Stimulated activated CD4-positive, alpha-beta T cell treated with anti-CD3 and anti-CD28 coated beads, Interleukin-4, amount 100 ng/mL, for 48 hours (primary cell): ENCODE measurements around the gene LRRFIP2.

ENCODE experiments used
- DNase-seq, 2 donors: peaks; one replicate each; pipeline ENCODE4 v3.0.0-alpha.2; 2020; ENCODE audit warnings: low read depth in 2 of 2

LRRFIP2 gene

GRCh38 chr3:37025561-37026335 is 148.6 kb downstream of the LRRFIP2 start:
- DNase-seq: no peak

- DNase-seq: no peak
Observed at GRCh38 chr3:37024820-37025405, 149.5 kb downstream of the LRRFIP2 start.

DNA sequence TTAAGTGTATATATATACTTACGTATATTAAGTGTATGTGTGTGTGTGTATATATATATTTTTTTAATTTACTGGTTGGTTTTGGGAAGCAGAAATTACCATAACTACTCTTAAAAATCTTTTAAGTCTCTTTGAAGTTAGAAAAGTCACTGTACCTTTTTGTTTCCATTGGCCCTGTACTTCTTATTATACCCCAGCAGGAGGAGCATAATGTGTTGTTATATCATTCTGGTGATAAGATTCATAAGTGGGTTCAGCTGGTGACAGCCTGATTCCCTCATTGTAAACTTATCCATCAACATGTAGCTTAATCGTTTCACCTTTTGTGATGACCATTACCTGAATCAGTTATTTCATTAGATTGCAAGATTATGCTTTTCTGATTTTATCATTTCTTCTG is 150.3 kb downstream of the LRRFIP2 start:
- DNase-seq: no peak

DNA sequence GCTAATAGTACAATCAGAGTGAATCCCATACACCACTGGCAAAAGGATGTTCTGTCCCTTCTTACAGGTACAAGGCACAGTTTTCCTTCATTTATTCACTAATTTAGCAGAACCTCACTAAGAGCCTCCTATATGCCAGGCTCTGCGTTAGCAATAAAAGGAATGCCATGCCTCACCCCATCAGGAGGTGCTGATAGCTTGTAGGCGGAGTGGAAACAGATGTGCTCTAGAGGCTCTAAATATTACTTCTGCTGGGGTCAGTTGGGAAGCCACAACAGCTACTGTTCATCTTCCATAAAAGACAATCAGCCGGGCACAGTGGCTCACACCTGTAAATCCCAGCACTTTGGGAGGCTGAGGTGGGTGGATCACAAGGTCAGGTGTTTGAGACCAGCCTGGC is 156.7 kb downstream of the LRRFIP2 start:
- DNase-seq: no peak

DNA sequence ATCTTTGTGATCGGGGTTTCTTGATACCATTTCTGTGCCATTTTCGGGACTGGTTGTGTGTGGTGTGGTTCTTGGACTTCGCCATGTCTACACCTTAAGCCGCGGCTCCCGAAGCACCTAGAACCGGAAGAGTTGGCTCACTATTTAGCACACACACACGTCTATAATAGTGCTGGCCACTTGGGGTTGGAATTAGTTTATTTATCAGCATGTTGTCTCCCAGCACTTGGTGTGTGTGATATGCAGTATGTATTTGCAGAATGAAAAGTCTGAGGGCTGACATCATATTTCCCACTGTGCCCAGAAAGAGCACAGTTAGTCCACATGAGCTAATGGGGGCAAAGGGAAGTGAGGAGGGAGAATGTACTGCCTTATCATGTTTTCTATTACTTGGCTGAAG is 157.5 kb downstream of the LRRFIP2 start:
- DNase-seq: no peak

DNA sequence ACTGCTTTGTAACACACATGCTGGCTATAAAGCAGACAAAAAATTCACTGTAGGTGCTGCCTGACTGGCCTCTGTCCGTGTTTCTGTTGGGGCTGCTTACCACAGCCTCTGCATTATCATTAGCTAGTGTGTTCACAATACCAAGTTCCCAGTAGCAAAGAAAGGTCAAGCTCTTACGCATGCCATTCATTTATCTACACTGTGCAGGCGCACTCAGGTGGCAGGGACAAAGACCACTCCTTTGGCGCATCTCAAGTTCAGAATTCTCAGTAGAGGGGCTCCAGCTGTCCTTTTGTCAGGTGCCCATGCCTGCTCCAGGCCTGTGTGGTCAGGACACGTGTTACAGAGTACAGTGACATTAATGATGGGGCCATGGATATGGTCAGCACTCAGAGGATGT is 158.7 kb downstream of the LRRFIP2 start:
- DNase-seq: no peak

- no peak for DNase-seq
Observed at GRCh38 chr3:37014620-37015019, 159.8 kb downstream of the LRRFIP2 start.
